ENCODE results near the gene INTS7. TPM values are rescaled to one million over a fixed set of nuclear protein-coding genes. Genes with fewer than 3 reads are reported as not detected.
"Not testable (repeated sequence)": the region's sequence is repeated elsewhere in the genome, so short reads cannot be mapped to it uniquely, and the experiment has no call there.

Gene INTS7
- total RNA-seq, 3 donors from 2014 or later = 13.3 to 16.0 (median 13.3) TPM

DNA sequence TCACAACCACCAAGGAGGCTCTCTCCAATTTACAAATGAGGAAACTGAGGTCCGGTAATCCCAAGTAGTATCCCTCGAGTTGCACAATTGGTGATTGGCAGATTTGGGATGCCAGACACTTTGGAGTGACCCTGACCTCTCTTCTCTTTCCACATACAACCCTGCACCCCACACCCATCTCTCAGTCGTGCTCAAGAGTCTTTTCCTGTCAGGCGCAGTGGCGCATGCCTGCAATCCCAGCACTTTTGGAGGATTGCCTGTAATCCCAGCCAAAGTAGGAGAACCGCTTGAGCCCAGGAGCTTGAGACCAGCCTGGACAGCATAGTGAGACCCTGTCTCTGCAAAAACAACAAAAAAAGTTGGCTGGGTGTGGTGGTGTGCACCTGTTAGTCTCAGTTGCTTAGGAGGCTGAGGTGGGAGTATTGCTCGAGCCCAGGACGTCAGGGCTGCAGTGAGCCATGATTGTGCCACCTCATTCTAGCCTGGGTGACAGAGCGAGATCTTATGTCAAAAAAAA lies 113.7 kb downstream of the INTS7 start:
- intact Hi-C loops (cut with DNase I, micrococcal nuclease) = no loop called here
- DNase-seq = no peak
- H3K4me1 ChIP-seq (ENCODE audit: low read depth) = peaks cover 10% of the 10 kb centered on the region

DNA sequence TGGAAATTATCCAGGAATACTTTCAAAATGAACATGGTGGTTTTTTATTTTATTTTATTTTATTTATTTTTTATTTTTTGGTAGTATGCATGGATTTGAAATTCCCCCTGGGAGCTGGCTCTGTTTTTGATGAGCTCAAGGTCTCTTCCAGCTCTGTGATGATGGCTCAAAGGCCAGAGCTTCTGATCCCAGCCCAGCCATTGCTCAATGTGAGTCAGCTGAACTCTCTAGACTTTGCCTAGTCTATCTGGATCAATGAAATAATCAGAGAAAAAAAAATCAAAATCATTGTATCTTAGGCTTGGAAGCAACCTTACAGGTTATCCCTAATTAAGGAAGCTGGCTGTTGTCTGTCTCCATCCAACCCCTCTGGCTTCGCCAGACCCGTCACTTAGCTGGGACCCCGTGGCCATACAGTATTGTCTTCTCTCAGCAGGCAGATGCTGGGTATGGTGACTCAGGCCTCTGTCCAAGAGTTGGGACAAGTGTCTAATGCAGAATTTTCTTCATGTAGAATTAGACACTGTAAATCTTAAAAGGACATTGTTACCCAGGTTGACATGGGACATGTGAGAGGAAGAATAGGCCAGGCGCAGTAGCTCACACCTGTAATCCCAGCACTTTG lies 114.6 kb downstream of the INTS7 start:
- Histone ChIP-seq H3K36me3 (ENCODE audit: low read depth) (no peaks in the 10 kb centered on the region), H3K4me1 (ENCODE audit: low read depth) (peaks cover 10% of the 10 kb centered on the region), H3K4me3 (no peak overlapping the region), H3K9me3 (no peaks in the 10 kb centered on the region)
- TF ChIP-seq, protein P1, sequence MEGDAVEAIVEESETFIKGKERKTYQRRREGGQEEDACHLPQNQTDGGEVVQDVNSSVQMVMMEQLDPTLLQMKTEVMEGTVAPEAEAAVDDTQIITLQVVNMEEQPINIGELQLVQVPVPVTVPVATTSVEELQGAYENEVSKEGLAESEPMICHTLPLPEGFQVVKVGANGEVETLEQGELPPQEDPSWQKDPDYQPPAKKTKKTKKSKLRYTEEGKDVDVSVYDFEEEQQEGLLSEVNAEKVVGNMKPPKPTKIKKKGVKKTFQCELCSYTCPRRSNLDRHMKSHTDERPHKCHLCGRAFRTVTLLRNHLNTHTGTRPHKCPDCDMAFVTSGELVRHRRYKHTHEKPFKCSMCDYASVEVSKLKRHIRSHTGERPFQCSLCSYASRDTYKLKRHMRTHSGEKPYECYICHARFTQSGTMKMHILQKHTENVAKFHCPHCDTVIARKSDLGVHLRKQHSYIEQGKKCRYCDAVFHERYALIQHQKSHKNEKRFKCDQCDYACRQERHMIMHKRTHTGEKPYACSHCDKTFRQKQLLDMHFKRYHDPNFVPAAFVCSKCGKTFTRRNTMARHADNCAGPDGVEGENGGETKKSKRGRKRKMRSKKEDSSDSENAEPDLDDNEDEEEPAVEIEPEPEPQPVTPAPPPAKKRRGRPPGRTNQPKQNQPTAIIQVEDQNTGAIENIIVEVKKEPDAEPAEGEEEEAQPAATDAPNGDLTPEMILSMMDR (IDR thresholded peaks at IDR 0.05) = no peak
- ATAC-seq (peak; percentile 17), DNase-seq (no peak)
- intact Hi-C loops (cut with DNase I, micrococcal nuclease) = no loop called here

More for the DNA sequence above, 113.7 kb downstream of the INTS7 start:
- ATAC-seq = no peak
- no peak overlapping the region for H3K4me3 ChIP-seq
- TF ChIP-seq, protein P1 (IDR thresholded peaks at IDR 0.05) = no peak
- H3K36me3 ChIP-seq (ENCODE audit: low read depth) = no peaks in the 10 kb centered on the region
- H3K9me3 ChIP-seq = no peaks in the 10 kb centered on the region

DNA sequence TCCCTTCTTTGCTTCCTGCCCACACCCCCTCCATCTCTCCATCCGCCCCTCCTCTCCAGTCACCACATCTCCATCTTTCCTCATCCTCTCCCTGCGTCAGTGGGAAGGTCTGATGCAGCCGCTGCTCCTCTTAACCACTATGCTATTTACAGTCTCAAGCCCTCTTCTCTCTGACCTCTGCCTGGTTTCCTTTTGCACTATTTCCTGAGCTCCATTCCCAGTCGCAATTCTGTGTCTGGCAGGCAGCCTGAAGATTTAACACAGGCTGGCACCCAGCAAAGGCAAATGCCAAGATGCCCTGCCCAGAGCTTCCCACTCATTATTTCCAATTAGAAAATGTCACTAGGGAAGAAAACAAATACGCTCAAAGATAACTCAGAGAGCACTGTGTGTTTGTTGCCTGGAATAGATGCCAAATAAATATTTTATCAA lies 115.2 kb downstream of the INTS7 start:
- ATAC-seq (peak; percentile 19), DNase-seq (peak in 1 of 3 donors; percentile 50)

DNA sequence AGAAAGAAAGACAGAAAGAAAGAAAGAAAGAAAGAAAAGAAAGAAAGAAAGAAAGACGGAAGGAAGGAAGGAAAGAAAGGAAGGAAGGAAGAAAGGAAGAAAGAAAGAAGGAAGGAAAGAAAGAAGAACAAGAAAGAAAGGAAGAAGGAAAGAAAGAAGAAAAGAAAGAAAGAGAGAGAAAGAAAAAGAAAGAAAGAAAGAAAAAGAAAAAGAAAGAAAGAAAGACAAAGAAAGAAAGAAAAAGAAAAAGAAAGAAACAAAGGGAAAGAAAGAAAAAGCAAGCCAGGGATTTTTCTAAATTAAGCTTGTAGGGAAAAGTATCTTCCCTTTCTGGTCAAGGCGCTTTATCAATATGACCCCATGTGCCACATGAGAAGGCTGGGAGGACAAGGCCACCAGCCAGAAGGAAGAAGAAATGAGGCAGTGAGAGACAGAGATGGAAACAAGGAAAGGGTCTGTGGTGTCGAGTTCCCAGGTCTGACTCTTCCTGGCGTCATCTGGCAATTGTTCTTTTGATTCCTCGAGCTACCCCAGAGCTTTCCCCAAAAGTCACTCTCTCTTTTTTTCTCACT lies 116.4 kb downstream of the INTS7 start:
- Histone ChIP-seq H3K4me3 (no peak overlapping the region), H3K4me1 (ENCODE audit: low read depth) (peaks cover 10% of the 10 kb centered on the region), H3K9me3 (no peaks in the 10 kb centered on the region), H3K36me3 (ENCODE audit: low read depth) (no peaks in the 10 kb centered on the region)
- DNase-seq (no peak), ATAC-seq (no peak)
- intact Hi-C loops (cut with DNase I, micrococcal nuclease) = no loop called here
- TF ChIP-seq, protein P1 (IDR thresholded peaks at IDR 0.05) = no peak

More for the DNA sequence above, 115.2 kb downstream of the INTS7 start:
- no peak overlapping the region for H3K4me3 ChIP-seq
- no peaks in the 10 kb centered on the region for H3K36me3 ChIP-seq (ENCODE audit: low read depth)
- peaks cover 10% of the 10 kb centered on the region for H3K4me1 ChIP-seq (ENCODE audit: low read depth)
- intact Hi-C loops (cut with DNase I, micrococcal nuclease) = no loop called here
- H3K9me3 ChIP-seq = no peaks in the 10 kb centered on the region
- TF ChIP-seq, protein P1 (IDR thresholded peaks at IDR 0.05) = no peak

DNA sequence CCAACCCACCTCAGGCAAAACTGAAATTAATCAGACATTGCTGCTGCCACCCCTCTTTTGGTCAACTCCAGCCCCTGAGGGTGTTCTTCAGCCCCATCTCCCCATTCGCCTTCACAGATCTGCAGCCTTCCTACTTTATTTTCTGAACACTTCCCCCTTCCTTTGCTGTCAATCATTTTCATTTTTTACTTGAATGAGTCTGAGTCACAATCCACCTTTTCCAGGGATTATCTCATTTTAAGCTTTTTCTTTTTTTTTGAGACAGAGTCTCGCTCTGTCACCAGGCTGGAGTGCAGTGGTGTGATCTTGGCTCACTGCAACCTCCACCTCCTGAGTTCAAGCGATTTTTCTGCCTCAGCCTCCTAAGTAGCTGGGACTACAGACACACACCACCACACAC lies 118.9 kb downstream of the INTS7 start:
- intact Hi-C loops (cut with DNase I, micrococcal nuclease); ATAC-seq; H3K9me3 ChIP-seq; DNase-seq; H3K4me3 ChIP-seq; H3K36me3 ChIP-seq (ENCODE audit: low read depth): not testable (repeated sequence)
- H3K4me1 ChIP-seq (ENCODE audit: low read depth) = peaks cover 17% of the 10 kb centered on the region

DNA sequence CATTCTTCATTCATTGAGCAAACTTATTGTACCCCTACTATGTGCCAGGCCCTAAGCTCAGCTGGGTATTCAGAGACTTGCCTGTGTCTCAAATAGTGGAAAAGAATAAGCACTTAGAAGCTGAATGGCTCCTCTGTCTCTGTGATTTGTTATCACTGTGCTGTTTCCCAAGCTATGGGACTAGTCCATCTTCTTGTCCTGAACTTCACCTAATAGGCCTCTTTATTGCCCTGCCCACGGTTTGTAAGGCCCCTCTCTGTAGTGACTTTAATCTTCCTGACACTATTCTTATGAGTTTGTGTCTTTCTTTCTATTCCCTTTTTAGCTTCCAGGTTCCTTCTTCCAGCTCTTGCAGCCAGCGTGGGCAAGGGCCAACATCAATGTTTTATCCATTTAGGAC lies 119.4 kb downstream of the INTS7 start:
- DNase-seq = no peak
- TF ChIP-seq, protein P1 (IDR thresholded peaks at IDR 0.05) = no peak
- no peaks in the 10 kb centered on the region for H3K9me3 ChIP-seq

More for the DNA sequence above, 119.4 kb downstream of the INTS7 start:
- peaks cover 22% of the 10 kb centered on the region for H3K4me1 ChIP-seq (ENCODE audit: low read depth)
- intact Hi-C loops (cut with DNase I, micrococcal nuclease) = no loop called here
- H3K36me3 ChIP-seq (ENCODE audit: low read depth) = no peaks in the 10 kb centered on the region
- no peak for ATAC-seq
- no peak overlapping the region for H3K4me3 ChIP-seq
